ENCODE results near the gene ELAPOR1.
A peak's percentile ranks its signal among the peaks of the same experiment; 100 is the strongest.

The ELAPOR1 gene, protein sequence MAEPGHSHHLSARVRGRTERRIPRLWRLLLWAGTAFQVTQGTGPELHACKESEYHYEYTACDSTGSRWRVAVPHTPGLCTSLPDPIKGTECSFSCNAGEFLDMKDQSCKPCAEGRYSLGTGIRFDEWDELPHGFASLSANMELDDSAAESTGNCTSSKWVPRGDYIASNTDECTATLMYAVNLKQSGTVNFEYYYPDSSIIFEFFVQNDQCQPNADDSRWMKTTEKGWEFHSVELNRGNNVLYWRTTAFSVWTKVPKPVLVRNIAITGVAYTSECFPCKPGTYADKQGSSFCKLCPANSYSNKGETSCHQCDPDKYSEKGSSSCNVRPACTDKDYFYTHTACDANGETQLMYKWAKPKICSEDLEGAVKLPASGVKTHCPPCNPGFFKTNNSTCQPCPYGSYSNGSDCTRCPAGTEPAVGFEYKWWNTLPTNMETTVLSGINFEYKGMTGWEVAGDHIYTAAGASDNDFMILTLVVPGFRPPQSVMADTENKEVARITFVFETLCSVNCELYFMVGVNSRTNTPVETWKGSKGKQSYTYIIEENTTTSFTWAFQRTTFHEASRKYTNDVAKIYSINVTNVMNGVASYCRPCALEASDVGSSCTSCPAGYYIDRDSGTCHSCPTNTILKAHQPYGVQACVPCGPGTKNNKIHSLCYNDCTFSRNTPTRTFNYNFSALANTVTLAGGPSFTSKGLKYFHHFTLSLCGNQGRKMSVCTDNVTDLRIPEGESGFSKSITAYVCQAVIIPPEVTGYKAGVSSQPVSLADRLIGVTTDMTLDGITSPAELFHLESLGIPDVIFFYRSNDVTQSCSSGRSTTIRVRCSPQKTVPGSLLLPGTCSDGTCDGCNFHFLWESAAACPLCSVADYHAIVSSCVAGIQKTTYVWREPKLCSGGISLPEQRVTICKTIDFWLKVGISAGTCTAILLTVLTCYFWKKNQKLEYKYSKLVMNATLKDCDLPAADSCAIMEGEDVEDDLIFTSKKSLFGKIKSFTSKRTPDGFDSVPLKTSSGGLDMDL

GRCh38 chr1:109113590-109114341, at the start of gene ELAPOR1:
TSS of gene ELAPOR1 (plus strand) at chr1:109114115. CDS start at chr1:109114184, 69 bp downstream.
- DNase-seq (ENCODE audit: low read depth) = peak; percentile 70

- DNase-seq (ENCODE audit: low read depth) = no peak
These were observed 48.8 kb upstream of the ELAPOR1 start for GRCh38 chr1:109065137-109065536.

DNA sequence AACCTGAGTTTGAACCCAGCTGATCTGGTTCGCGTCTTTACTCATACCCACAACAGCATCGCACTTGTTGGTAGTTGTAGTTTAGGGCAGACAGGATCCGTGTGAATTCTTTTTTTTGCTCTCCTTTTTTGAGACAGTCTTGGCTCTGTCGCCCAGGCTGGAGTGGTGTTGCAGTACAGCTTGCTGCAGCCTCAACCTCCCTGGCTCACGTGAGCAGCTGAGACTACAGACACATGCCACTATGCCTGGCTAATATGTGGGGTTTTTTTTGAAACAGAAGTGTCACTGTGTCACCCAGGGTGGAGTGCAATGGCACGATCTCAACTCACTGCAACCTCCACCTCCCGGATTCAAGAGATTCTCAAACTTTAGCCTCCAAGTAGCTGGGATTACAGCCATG, 46.0 kb upstream of the ELAPOR1 start:
- DNase-seq (ENCODE audit: low read depth) = no peak

DNA sequence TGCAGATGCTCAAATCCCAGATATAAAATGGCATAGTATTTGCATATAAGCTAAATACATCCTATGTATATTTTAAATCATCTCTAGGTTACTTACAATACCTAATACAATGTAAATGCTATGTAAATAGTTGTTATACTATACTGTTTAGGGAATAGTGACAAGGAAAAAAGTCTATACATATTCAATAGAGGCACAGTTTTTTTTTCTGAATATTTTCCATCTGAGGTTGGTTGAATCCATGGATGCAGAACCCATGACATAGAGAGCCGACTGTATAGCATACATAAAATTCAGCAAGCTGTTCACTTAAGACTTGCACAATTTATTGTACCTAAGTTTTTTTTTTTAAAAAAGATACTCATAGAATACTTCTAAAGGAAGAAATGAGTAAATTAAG, 44.6 kb upstream of the ELAPOR1 start:
- DNase-seq (ENCODE audit: low read depth) = no peak

GRCh38 chr1:109075531-109076490, 38.1 kb upstream of the ELAPOR1 start, which contains the start of gene TAF13:
TSS of gene TAF13 (minus strand) at chr1:109076003. CDS start at chr1:109075947, 56 bp downstream.
- peak; percentile 87 for DNase-seq (ENCODE audit: low read depth)

- DNase-seq (ENCODE audit: low read depth) = no peak
These were observed 35.6 kb upstream of the ELAPOR1 start for GRCh38 chr1:109078317-109078716.

DNA sequence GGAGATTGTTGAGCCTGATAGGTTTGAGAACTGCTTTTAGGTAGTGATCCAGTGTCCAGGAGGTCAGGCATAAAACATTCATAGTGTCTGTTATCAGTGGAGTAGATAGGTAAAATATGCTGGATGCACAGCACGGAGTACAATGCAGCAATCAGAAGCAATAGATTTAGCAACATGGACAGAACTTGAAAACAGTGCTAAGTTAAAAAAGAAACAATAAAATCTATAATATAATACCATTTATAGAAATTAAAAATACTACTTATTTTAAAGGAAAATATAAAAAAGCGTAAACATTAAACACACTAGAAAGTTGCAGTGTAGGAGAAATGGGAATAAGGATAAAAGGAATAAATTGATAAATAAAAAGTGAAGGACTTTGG, 34.7 kb upstream of the ELAPOR1 start:
- DNase-seq (ENCODE audit: low read depth) = no peak

DNA sequence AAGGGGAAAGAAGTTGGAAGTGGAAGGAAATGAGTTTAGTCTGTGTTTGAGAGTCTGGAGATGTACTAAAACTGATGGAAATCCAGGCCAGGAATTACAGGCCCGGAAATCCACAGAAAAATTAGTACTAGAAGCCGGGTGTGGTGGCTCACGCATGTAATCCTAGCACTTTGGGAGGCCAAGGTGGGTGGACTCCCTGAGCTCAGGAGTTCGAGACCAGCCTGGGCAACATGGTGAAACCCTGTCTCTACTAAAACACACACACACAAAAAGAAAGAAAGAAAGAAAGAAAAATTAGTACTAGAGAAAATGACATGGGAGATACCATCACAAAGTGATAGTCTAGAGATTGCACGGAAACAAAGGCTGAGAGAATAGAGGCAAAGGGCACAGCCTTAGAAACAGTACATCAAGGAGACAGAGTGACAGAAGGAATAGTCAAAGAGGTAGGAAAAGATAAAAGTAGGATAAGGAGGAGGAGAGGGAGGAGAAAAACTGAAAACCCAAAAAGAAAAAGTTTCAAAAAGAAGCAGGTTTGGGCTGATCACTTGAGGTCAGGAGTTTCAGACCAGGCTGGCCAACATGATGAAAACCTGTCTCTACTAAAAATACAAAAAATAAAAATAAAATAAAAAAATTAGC, 33.4 kb upstream of the ELAPOR1 start:
- DNase-seq (ENCODE audit: low read depth) = no peak

DNA sequence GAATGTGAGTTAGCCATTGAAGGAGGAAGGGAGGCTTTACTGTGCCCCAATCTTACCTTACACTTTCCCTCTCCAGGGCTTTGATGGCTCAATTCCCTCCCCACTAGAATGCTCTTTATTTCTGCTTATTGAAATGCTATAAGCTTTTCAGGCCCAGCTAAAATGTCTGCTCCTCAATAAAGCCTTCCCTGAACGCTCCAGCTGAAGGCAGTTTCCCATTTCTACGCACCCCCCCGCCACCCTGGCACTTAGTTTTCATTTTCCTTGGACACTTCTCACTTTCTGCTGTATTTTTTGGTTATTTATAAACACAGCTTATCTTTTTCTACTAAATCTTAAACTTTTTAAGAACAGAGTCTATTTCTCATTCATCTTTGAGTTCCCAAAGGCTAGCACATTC, 30.4 kb upstream of the ELAPOR1 start:
- no peak for DNase-seq (ENCODE audit: low read depth)

DNA sequence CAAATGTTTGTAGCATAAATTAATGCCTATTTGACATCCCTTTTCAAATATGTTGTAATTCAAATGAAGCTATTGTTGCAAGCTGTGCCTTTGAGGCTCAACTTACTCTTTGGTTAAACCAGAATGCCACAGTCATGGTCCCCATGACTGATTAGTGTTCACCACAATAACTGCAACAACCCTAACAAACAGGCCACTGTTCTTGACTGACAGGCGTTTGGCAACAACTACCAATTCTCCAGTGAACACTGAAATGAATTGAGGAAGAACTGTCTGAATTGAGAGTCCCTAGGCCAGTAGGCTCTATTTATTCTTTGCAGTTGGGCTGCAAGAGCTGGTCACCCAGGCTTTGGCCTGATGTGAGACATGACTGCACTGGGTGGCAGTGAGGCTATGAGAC, 30.0 kb upstream of the ELAPOR1 start:
- DNase-seq (ENCODE audit: low read depth) = no peak

- no peak for DNase-seq (ENCODE audit: low read depth)
These were observed 29.1 kb upstream of the ELAPOR1 start for GRCh38 chr1:109084563-109085517.

DNA sequence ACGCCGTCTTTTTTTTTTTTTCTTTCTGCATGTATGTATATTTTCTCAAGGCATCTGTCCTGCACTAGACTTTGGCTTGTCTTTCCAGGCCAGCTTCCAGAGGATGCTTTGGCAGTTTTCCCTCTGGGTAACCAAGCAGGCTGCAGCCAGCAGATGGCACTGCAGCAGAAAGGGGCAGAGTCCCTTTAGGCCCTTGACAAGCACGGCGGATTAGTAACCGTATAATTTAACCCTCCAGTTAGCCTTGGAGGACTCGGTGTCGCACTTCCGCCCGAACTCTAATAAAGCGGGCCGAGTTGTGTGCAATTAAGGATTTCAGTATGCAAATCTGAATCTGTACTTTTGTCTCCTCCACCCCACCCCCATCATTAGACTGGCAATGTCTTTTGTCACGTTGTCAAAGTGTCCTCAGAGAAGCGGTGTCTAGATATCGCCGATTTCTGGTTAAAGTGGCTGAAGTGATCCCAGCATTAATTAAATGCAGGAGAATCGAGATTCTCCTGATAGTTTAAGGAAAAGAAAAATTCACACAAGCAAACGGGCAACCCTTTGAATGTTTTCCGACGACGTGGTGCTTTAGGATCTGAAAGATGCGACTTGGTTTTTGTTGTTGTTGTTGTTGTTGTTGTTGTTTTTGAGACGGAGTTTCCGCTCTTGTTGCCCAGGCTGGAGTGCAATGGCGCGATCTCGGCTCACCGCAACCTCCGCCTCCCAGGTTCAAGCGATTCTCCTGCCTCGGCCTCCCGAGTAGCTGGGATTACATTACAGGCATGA, 24.5 kb upstream of the ELAPOR1 start:
- DNase-seq (ENCODE audit: low read depth) = peak; percentile 26

- DNase-seq (ENCODE audit: low read depth) = peak; percentile 75
These were observed 23.5 kb upstream of the ELAPOR1 start, which contains the start of gene TMEM167B for GRCh38 chr1:109090196-109091077. TSS of gene TMEM167B (plus strand) at chr1:109090764. CDS start at chr1:109090873, 109 bp downstream.

GRCh38 chr1:109091078-109091838, 22.7 kb upstream of the ELAPOR1 start:
- no peak for DNase-seq (ENCODE audit: low read depth)

DNA sequence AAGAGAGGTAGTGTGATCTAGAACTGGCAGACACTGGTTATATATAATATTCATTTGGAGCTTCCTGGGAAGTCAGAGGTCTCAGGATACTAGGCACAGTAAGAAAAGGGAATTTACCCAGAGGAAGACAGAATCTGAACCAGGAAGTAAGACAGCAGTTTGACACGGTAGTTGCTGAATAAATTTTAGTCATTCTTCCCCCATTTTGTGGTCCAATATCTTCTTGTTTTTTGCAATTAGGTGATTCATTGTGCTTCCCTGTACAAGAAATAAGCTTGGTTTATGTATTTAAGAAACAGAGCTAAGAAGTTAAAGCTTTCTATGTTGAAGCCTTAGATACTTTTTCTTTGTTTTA, 22.1 kb upstream of the ELAPOR1 start:
- no peak for DNase-seq (ENCODE audit: low read depth)

GRCh38 chr1:109094377-109094803, 19.5 kb upstream of the ELAPOR1 start:
- DNase-seq (ENCODE audit: low read depth) = no peak

Measured in stimulated activated CD8-positive, alpha-beta memory T cell treated with anti-CD3 and anti-CD28 coated beads, Interleukin-4, amount 100 ng/mL, for 24 hours (primary cell).